Measurements from ENCODE around the gene SGCD. TPM values are rescaled to one million over a fixed set of nuclear protein-coding genes. Genes with fewer than 3 reads are reported as not detected.
A peak's percentile ranks its signal among the peaks of the same experiment; 100 is the strongest.
"Not testable (repeated sequence)": the region's sequence is repeated elsewhere in the genome, so short reads cannot be mapped to it uniquely, and the experiment has no call there.

Gene SGCD
- polyA plus RNA-seq, 5 donors: 7.5 to 15.0 (median 13.3) TPM

DNA sequence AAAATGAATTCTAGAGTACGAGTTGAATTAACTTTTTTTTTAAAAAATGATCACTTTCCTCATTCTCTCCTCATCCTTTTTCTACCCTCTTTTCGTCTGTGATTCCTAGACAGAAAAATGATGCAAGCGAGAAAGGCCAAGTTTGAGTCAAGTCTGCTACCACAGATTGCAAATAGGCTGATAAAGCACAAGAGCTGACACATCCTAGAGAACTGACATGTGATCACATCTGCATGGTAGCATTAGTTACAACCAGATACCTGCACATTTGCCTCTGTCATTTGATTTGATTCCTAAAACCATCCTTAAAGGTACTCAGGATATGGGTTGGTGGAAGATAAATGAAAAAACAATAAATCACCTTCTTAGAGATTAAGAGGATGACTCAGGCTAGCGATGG lies 297.7 kb downstream of the SGCD start:
- no peak for DNase-seq

DNA sequence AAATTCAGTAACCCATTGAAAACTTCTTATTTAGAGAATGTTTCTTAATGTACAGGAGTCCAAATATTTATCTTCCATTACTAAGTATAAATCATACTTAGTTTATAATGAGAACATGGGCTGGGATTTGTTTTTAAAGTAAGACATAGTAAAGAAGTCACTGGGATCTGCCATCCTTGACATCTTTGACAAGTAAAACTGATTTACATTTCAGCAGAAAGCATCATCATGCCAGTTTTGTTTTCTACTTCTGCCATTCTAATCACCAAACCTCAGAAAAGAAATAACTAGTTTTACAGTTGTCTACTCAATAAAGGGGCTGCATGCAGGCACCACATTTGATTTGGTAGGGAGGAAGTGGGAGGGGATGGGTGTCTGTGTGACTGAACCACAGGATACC lies 301.5 kb downstream of the SGCD start:
- DNase-seq: no peak

DNA sequence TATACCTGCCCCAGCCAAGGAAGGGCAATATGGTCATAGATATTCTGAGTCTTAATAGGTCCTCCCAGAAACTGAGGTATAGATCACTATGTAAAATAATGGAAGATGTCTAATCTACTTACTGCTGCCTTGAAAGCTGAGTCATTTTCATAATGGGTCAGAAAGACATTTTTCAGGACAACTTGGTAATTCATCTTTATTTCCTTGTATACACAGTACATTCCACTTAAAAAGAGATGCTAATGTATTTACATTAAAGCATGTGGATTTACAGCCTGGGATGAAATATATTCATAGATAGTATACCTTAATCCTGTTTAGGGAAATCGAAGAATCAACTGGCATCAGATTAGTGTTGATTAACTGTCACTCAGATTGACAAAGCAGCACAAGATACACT lies 304.0 kb downstream of the SGCD start:
- DNase-seq: no peak

- no peak for DNase-seq
Measured at GRCh38 chr5:156634301-156634700, 307.3 kb downstream of the SGCD start.

GRCh38 chr5:156640691-156641241 lies 313.8 kb downstream of the SGCD start:
- peak; percentile 44 to 45 for DNase-seq

- no peak for DNase-seq
Measured at GRCh38 chr5:156641686-156642085, 314.7 kb downstream of the SGCD start.

DNA sequence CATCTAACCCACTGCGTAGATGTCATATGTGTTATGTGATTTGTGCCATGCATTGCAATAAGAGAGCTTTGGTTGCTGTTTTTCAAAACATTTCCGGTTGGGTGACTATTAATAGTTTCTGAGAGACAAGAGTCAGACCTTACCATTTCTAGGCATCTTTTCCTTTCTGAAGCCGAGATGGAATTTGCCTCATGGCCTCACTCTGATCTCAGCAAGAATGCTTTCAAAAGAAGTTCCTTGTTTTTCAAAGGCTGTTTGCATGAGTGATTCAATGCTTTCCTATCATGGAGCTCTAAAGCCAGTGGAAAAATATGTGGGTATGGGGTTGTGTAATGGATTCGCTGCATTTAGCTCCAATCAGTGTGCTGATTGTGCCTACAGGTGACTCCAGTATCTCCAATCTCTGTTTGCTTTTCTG lies 320.1 kb downstream of the SGCD start:
- DNase-seq: no peak

GRCh38 chr5:156654444-156654843 lies 327.5 kb downstream of the SGCD start:
- no peak for DNase-seq

DNA sequence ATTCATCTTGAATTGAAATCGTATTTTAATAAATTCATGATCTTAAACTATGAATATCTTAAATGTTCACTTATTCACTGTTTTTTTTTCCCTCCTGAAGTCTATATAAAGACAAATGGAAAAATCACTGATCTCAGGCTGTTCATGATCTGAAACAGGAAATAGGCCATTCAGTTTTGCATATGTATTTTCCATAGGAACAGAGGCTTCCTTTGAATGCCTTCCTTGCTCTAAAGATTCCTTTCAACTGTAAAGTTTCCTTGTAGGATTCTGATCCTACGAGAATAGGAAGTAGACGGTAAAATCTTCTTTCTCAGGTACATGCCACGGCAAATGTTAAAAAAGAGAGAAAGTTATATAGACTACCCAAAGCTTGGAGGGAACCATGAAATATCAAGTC lies 328.8 kb downstream of the SGCD start:
- no peak for DNase-seq

GRCh38 chr5:156664832-156665231 lies 337.9 kb downstream of the SGCD start:
- DNase-seq: not testable (repeated sequence)

DNA sequence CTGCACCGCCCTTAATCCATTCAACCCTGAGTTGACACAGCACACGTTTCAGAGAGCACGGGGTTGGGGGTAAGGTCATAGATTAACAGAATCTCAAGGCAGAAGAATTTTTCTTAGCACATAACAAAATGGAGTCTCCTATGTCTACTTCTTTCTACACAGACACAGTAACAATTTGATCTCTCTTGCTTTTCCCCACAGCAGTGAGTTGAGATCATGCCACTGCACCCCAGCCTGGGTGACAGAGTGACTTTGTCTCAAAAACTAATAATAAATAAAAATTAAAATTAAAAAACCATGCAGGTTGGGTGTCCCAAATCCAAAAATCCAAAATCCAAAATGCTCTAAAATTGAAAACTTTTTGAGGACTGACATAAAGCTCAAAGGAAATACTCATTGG lies 339.7 kb downstream of the SGCD start:
- DNase-seq: not testable (repeated sequence)

DNA sequence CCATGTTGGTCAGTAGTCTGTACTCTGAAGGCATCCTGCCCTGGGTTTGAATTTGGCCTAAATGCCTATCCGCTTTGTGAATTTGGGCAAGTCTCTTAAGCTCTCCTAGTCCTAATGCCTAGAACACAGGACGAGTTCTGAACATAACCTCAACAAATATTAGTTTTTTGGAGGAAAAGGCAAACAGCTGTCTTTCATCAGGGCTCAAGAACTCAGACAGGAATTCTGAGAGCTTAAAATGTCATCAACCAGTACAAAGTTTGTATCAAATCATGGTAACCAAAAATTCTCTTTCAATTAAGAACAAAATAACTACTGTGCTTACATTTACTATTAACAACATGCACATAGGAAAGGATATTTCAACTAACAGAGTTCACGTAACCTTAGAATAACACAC lies 340.7 kb downstream of the SGCD start:
- DNase-seq: peak; percentile 58 to 66

GRCh38 chr5:156669416-156669815 lies 342.5 kb downstream of the SGCD start:
- DNase-seq: no peak

- no peak for DNase-seq
Measured at GRCh38 chr5:156670615-156671014, 343.7 kb downstream of the SGCD start.

DNA sequence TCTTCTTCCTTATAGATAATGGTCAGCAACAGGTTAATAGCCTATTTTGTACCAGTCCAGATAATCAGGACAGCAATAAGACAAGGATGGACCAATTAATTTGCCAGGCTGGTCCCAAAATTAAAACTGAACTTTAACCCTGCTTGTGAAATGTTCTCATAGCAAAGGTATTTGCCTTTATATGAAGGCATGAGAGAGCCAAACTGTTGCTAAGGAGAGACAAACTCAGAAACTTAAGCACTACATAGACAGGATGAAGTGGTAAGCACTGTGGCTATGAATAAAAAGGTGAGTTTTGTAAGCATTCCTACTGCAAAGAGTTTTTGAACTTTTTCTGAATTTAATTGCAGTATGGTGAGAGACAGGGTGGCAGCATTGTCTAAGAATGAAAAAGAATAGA lies 348.4 kb downstream of the SGCD start:
- DNase-seq: no peak

DNA sequence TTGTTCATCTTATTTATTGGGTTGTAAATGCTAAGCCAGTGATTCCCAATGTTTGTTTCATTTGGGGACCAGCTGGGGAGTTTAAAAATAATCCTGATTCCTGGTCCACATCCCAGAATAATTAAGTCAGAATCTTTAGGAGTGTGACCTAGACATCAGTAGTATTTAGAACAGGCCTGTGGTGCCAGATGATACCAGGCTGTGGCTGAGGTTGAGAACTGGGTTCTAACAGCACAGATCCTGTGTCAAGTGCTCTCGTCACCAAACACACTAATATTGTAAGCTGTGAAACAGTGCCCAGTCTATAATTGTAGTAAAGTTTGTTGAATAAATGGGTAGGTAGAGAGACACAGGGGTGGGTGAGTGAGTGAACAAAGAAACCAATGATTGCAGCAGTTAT lies 351.0 kb downstream of the SGCD start:
- DNase-seq: no peak

GRCh38 chr5:156678484-156678883 lies 351.5 kb downstream of the SGCD start:
- DNase-seq: no peak

GRCh38 chr5:156680831-156681230 lies 353.9 kb downstream of the SGCD start:
- DNase-seq: no peak

GRCh38 chr5:156681265-156681664 lies 354.3 kb downstream of the SGCD start:
- no peak for DNase-seq

DNA sequence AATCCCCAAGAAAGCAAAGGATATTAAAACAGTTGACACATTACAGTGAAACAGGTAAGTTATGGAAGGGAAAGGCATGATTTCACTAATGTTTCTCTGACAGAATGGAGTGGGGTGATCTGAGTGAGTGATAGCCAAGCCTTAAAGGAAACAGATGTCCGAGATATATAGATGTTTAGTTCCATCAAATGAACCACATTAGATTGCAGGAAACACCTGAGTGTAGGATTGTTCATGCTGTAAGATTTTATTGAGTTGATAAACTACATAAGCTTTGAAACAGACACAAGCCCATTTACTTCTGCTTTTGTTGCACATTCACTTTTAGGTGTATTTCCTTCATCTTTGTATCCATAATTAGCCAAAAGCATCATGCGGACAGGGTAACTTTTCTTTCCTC lies 356.0 kb downstream of the SGCD start:
- DNase-seq: no peak

DNA sequence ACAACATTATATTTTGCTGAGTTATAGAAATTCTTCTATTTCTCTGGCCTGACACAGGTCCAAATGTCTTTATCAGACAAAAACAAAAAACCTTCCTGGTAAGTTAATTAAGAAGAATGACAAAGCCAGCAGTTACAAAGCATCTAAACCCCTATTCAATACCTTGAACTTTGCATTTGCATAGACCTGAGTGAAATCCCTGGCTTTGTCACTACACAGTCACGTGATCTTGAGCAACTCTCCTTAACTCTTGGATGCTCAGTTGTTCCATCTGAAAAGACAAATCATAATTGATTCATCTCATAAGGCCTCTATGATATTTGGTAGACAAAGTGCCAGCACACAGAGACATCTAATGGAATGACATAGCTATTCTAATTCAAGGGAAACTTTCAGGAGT lies 356.5 kb downstream of the SGCD start:
- DNase-seq: no peak

- no peak for DNase-seq
Measured at GRCh38 chr5:156684216-156684615, 357.3 kb downstream of the SGCD start.

- no peak for DNase-seq
Measured at GRCh38 chr5:156685481-156685880, 358.5 kb downstream of the SGCD start.

GRCh38 chr5:156686380-156686779 lies 359.4 kb downstream of the SGCD start:
- DNase-seq: no peak

DNA sequence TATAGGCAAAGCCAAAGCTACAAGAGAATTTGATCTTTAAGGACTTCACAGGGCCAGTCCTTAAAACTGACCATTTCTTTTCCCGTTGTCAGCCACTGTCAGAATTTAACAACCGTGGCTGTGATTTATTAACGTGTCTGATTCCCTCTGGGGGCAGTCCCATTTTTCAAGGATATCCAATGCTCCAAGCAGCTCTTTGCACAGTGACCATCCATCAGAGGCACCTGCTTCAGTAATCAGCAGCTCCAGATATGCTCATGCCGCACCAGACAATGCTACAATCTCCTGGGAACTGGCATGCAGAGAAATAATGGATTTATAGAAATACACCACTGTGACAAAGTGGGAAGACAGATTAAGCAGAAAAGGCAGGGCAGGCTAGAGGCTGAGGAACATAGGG lies 359.8 kb downstream of the SGCD start:
- no peak for DNase-seq
